HCEC 1CT (cell line): Measurements from ENCODE around the gene GORASP1.

Source experiments
- DNase-seq: peaks from one replicate; pipeline ENCODE4 v3.0.0-alpha.2; 2017

The GORASP1 gene

GRCh38 chr3:39124876-39125840 is 17.7 kb upstream of the GORASP1 start:
- peak; percentile 35 for DNase-seq

- DNase-seq, result no peak
These were observed 15.4 kb upstream of the GORASP1 start for GRCh38 chr3:39122813-39123212.

DNA sequence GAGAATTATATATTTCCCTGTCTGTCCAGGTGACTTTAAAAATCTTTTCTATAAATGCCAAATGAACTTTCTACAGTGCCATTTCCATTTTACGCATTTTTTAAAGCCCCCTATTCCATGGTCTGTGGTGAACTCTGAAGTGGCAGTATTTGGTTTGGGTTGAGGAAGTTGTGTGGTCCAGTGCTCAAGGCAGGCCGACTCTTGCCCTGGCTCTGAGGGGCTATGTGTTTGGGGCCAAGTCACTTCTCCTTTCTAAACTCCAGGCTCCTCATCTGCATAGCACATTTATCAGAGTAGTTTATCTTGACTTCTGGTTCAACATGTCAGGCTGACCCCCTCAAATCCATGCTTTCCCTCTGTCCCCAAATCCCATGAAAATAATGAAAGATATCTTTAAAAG is 14.2 kb upstream of the GORASP1 start:
- DNase-seq, result no peak

DNA sequence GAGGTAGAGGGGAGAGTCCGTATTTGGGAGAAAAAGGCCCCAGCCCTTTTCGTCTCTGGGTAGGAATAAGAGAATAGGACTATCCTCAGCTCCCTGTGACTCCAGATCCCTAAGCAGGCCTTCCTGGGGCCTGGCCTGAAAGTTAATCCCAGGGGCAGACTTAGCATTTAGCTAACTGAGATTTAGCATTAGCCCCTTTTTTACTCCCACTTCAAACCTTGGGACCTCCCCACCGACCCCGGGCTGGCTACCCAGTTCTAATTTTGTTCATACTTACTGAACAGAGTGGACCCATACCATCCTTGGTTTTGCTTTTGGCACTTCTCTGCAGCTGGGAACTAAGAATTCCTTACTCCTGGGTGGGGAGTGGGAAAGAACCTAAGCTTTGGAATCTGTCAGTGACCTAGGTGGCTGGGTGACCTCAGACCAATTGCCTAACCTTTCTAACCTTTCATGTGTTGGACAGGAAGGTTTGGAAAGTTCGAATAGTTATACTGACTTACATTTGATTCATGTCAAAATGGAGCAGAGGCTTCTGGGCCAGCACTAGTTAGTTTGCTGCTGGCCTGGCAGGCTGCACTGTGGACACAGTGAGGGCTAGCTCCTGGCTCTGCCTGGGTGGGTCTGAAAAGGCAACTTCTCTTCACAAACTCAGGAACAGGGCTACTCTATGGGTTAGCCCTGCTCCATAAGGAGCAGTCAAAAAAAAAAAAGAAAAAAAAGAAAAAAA is 11.7 kb upstream of the GORASP1 start:
- DNase-seq, result no peak

DNA sequence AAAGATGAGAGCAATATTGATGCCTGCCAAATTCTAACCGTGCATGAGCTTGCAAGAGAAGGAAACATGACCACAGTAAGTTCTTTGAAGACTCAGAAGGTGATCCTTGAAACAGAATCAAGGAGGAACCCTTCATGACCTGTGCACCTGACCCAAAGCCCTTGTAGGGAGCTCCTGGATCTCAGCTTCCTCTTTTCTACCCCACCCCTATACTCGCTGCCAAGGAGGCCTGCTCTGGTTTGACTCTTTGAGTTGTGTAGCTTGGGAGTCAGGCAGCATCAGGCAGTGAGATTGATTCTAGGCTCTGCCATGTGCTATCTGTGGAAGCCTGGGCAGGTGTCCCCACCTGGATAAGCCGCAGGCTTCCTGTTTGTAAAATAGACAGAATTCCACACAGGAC is 10.7 kb upstream of the GORASP1 start:
- no peak for DNase-seq

- DNase-seq, result no peak
These were observed 8.4 kb upstream of the GORASP1 start for GRCh38 chr3:39115870-39116269.

DNA sequence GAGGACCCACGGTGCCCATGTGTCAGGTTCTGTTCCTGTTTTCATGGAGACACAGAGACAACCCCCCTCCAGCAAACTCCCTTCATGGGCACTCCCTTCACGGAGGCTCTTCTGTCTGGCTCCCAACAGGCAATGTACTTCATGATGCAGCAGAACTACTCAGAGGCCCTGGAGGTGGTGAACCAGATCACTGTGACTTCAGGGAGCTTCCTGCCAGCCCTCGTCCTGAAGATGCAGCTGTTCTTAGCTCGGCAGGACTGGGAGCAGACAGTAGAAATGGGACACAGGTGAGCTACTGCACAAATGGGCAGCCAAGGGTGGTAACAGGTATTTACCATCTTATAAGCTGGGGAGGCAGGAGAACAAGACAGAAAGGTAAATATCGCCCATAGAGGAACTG is 7.0 kb upstream of the GORASP1 start:
- no peak for DNase-seq

GRCh38 chr3:39113291-39113690 is 5.9 kb upstream of the GORASP1 start:
- no peak for DNase-seq

GRCh38 chr3:39112535-39112934 is 5.1 kb upstream of the GORASP1 start:
- DNase-seq, result no peak

GRCh38 chr3:39112113-39112512 is 4.7 kb upstream of the GORASP1 start:
- DNase-seq, result no peak

DNA sequence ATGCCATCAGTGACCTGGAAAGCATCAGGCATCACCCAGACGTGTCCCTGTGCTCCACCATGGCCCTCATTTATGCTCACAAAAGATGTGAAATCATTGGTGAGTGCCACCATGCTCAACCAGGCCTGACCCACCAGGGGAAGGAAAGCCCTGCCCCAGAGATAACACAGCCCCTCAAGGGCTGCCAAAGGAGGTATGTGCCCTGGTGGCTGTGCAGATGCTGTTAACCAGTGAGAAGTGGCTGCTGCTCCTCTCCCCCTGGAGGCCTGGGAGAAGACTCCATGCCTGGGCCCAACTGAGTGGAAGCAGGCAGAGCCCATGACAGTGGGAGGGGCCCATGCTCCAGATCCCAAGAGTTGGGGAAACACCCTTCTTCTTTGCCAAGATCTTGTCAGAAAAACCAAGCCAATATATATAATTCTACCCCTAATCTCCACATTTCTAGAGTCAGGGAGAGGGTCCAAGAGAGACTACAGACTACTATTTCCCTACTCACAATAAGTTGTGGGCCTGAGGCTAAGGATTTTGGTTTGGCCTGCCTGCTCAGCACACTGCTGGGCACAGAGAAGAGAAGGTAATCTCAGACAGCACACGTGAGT is 2.7 kb upstream of the GORASP1 start:
- no peak for DNase-seq

DNA sequence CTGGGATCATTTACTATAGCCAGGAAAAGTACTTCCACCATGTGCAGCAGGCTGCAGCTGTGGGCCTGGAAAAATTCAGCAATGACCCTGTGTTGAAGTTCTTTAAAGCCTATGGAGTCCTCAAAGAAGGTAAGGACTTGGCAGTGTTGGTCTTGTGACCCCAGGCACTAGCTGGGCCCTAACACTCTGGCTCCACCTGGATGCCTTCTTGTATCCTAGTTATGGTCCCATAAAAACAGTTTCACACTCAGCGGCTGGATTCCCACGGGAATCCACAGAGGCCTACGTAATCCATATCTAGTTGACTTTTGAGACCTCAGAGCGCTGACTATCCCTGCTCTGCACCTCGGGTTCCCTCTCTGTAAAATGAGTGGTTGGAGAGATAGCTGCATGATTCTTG is 1.7 kb upstream of the GORASP1 start:
- DNase-seq, result no peak

DNA sequence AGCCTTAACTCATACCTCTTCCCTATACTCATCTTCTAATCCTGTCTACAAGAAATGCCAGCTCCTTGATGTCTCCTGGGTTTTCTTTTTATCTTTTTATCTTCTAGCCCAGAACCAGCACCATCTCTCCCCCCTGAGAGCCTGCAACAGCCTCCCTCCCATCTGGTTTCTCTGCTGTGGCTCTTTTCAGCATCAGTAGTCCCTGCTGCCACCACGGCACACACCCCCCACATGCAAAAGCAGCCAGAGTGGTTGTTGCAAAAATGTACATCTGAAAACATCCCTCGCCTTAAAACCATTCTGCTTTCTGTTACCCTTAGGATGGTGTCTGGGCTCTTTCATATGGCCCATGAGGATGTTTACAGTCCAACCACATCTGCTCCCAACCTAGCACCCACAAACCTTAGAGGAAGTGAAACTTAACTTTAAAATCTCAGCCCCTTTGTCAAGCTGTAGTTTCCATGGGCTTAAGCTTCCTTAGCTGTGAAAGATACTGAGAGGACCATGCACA is 828 bp upstream of the GORASP1 start:
- DNase-seq, result no peak

DNA sequence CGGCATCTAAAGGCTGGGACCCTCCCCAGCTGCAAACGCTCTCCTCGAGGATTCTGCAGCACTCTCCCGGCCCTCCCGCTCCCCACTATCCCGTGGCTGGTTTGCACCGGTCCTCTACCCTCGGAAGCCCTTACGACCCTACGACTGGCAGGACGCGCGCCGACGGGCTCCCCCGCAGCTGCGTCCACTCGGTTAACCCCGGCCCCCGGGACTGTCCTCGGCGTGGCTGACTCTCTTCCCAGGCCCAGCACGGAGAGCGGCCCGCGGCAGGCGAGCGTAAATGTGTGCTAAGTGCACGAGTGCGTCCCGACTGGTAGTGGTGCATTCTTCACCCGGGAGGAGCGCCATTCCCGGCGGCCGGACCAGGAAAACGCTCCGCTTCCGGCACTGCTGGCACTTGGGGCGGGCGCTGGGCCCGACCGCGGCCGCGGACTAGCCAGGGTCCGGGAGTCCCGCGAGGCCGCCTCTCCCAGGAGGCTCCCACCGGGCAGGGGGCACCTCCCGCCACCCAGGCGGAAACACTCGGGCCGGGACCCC is 508 bp downstream of the GORASP1 start:
- DNase-seq, result peak; percentile 51

DNA sequence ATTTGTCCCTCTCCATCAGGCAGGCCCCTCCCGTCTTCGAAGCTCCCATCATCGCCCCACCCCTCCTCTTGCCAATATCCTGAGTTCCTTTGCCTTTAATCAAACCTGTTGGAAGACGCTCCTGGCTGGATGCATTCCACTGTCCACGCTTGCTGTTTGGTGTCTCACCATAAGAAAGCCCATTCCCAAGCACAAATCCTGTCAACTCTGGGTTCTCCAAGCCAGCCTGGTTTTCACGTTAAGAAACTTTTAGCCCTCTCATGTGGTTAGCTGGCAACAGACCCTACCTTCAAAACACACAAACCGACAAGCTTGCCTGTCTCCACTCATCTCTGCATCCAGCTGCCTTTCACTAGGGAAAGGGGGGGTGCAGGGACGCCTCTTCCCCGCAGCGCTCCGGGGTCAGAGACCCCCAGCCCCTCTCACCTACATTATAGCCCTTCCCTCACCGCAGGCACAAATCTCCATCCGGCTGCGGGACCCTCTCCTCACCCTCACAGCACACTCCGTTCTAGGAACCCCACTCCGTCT is 1.1 kb downstream of the GORASP1 start:
- DNase-seq, result peak; percentile 24

GRCh38 chr3:39105687-39106063 is 1.8 kb downstream of the GORASP1 start:
- no peak for DNase-seq

DNA sequence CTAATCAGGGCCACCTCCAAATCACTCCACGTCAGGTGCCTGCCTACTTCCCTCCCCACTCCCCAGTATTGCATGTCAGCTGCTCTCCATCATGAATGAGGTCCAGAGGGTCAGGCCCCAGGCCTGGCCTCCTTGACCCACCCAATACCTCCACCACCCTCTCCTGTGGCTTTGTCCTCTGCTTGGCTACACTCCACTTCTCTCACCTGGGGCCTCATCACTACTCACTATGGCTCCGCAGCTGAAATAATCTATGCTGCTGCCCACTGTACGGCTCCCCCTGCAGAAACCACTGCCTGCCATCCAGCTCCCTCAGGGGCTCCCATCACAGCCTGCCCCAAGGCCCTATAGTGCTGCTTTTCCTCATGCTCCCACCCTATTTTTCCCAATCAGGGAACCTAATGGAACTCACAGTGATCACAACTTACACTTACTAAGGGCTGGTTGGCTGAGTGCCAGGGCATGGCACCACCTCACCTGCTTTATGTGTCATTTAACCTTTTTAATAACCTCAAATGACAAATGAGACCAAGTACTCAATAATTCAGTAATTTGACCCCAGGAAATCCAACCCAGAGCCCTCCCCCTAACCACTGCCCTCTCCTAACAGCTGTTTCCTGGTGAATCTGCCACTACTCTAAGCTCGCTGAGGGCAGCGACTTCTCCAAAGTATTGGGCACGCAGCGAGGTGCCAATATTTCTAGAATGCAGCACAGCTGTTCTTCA is 2.3 kb downstream of the GORASP1 start:
- no peak for DNase-seq

GRCh38 chr3:39103791-39104552 is 3.5 kb downstream of the GORASP1 start:
- DNase-seq, result no peak

DNA sequence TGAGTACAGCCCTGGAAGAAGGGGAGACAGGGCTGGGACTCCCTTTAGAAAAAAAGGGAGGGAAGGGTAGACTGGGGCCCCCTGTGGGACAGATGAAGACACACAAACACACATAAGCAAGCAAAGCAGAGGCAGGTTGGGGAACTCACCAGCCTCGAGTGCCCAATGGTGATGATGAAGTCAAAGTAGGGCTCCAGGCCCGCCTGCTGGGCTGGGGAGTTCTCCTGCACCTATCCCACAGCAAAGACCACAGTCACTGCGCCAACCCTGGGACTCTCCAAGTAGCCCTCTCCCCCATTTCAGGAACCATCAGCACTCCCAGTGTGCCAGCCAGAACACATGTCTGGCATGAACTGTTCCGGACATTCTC is 4.1 kb downstream of the GORASP1 start:
- DNase-seq, result no peak

- no peak for DNase-seq
These were observed 4.7 kb downstream of the GORASP1 start for GRCh38 chr3:39102504-39103323.
